Upper lobe of left lung (tissue), 6 donors: ENCODE results near the gene GPD1L. TPM values are rescaled to one million over a fixed set of nuclear protein-coding genes. Genes with fewer than 3 reads are reported as not detected.

ENCODE experiments used
- ATAC-seq, 2 donors: fragments of 200-7000 bp; cut with Tn5 transposase; one replicate each; pipeline ENCODE4 v1.9.1; 2022; ENCODE audit warnings: mild to moderate bottlenecking in 2 of 2, moderate library complexity in 2 of 2; ENCODE audit not compliant: low FRiP score in 2 of 2
- DNase-seq, 2 donors: peaks; one replicate each; pipeline ENCODE4 v3.0.0-alpha.2; 2019 to 2020
- H3K27ac ChIP-seq, 4 donors: fragments of 200-600 bp; sonication (generic); one replicate each; pipeline ENCODE4 v1.5.1; 2016 to 2019
- H3K27me3 ChIP-seq, 4 donors: fragments of 200-600 bp; sonication (generic); one replicate each; pipeline ENCODE4 v1.5.1; 2017 to 2019
- H3K36me3 ChIP-seq, 4 donors: fragments of 200-600 bp; sonication (generic); one replicate each; pipeline ENCODE4 v1.5.1; 2016 to 2019
- H3K4me1 ChIP-seq, 4 donors: fragments of 200-600 bp; sonication (generic); one replicate each; pipeline ENCODE4 v1.5.1; 2018 to 2019
- H3K4me3 ChIP-seq, 4 donors: fragments of 200-600 bp; sonication (generic); one replicate each; pipeline ENCODE4 v1.5.1; 2017 to 2019; ENCODE audit warnings: mild to moderate bottlenecking in 2 of 4, moderate library complexity in 1 of 4
- H3K9me3 ChIP-seq, 4 donors: fragments of 200-600 bp; sonication (generic); one replicate each; pipeline ENCODE4 v1.5.1; 2018 to 2019
- EP300 ChIP-seq, 4 donors: sonication (generic); formaldehyde crosslinking; IDR thresholded peaks; one replicate each; pipeline ENCODE4 v1.5.1; 2017; ENCODE audit warnings: antibody characterized with exemption in 4 of 4, control low read depth in 2 of 4
- POLR2A ChIP-seq, 4 donors: fragments of 450-650 bp; IDR thresholded peaks; one replicate each; pipeline ENCODE4 v1.5.1; 2016 to 2017; ENCODE audit warnings: antibody characterized with exemption in 4 of 4, mild to moderate bottlenecking in 2 of 4
- POLR2AphosphoS5 ChIP-seq, 2 donors: sonication (generic); formaldehyde crosslinking; IDR thresholded peaks; one replicate each; pipeline ENCODE4 v1.5.1; 2017; ENCODE audit warnings: antibody characterized with exemption in 2 of 2
- WGBS, 2 donors: methylation state at CpG; one replicate each; pipeline ENCODE4 v1.1.5; 2017 to 2018; 5-methylcytosine and 5-hydroxymethylcytosine counted together
- total RNA-seq, 6 donors: library from RNA; depleted of rRNA in 4 of 6; stranded (reverse); fragments of >200 nt in 4 of 6; gene quantifications; one replicate each; pipeline versions ENCODE4 v1.1.0 to v1.2.1, GENCODE V29; 2016 to 2021
- TF ChIP-seq, protein P1 (sequence below), 6 experiments: fragments of 450-650 bp in 4 of 6; fragments of 200-600 bp in 2 of 6; sonication (generic) in 2 of 6; IDR thresholded peaks; one replicate each; pipeline ENCODE4 v1.5.1; 2016 to 2019; ENCODE audit warnings: antibody characterized with exemption in 6 of 6
- donor health status: DM: no; HTN: no; CAD: no; lungs with moderate emphysema.
- donor health status: DM: no; HTN: yes; CAD: no; lungs with severe emphysema.

GPD1L gene
- total RNA-seq, 6 donors from 2014 or later: 50.8 to 221 (median 115) TPM

- WGBS, 2 donors: 93 to 98% methylated on average over 3 of the region's 3 CpGs
- Histone ChIP-seq H3K27ac (peak overlapping the region in 1 of 4 donors; percentile 68), H3K4me1 (peaks cover 0 to 8% (median 3%) of the 10 kb centered on the region in 4 donors), H3K27me3 (no peaks in the 10 kb centered on the region), H3K36me3 (no peaks in the 10 kb centered on the region), H3K9me3 (no peaks in the 10 kb centered on the region), H3K4me3 (no peak overlapping the region)
- no peak for ATAC-seq
- DNase-seq: no peak
- TF ChIP-seq EP300 (IDR thresholded peaks at IDR 0.05) (no peak), POLR2A (IDR thresholded peaks at IDR 0.05) (no peak), POLR2AphosphoS5 (IDR thresholded peaks at IDR 0.05) (no peak)
- TF ChIP-seq, protein P1, sequence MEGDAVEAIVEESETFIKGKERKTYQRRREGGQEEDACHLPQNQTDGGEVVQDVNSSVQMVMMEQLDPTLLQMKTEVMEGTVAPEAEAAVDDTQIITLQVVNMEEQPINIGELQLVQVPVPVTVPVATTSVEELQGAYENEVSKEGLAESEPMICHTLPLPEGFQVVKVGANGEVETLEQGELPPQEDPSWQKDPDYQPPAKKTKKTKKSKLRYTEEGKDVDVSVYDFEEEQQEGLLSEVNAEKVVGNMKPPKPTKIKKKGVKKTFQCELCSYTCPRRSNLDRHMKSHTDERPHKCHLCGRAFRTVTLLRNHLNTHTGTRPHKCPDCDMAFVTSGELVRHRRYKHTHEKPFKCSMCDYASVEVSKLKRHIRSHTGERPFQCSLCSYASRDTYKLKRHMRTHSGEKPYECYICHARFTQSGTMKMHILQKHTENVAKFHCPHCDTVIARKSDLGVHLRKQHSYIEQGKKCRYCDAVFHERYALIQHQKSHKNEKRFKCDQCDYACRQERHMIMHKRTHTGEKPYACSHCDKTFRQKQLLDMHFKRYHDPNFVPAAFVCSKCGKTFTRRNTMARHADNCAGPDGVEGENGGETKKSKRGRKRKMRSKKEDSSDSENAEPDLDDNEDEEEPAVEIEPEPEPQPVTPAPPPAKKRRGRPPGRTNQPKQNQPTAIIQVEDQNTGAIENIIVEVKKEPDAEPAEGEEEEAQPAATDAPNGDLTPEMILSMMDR (IDR thresholded peaks at IDR 0.05): no peak
These were observed 29.9 kb upstream of the GPD1L start for GRCh38 chr3:32076566-32076965.

DNA sequence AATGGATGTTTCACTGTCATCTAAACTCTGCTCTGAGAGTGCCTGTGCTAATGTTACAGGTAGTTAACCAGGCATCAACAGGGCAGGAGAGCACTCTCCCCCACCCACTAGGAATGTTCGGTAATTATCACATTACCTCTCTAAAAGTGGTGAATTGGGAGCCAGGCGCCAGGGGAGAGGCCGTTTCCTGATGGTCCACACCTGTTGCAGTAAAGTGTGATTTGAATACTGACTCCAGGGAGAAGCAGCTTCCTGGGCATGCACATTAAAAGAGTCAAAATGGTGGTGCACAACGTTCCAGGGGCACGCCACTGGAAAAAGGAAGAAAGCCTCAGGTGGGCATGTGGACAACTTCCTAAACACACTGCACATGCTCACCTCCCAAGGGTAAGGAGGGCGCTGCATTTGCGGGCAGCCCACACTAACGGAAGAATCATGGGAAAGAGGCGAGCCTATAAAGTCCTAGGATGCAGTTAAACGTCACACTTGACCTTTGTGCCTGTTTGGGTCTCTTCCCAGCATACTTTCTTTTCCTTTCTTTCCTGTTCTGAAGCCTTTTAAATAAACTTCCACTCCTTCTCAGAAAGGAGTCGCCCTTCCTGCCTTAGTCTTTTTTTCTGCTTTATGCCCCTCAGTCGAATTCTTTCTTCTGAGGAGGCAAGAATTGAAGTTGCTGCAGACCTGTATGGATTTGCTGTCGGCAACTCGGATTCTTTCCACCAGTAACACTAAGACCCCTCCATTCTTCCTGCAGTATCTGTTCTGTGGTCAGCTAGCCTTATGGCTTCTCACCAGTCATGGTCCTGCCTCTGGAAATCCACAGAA, 28.9 kb upstream of the GPD1L start:
- 62% methylated on average over 14 of the region's 14 CpGs for WGBS, 2 donors

DNA sequence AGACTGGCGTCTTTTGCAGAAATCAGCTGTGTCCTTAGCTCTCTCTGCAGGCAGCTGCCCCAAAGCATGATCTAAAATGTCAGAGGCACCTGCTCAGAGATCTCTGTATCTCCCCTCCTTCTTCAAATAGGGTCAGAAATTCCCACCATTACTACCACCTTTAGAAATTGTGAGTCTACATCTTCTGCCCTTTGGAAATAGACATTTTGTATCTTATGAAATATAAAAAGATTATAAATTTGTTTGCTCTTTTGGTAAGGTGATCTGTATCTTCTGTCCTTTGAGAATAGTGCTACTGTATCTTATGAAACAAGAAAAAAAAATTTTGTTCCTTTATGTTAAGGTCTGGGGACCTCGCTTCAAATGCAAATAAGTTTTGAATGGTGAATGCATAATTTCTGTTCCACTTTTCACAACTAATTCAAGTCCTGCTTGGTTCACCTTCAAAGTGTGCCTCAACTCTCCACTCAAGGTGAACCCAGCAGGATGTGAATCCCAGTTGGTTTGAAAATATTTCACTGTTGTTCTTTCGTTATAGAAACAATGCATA, 28.3 kb upstream of the GPD1L start:
- no peak for TF ChIP-seq EP300 (IDR thresholded peaks at IDR 0.05)
- TF ChIP-seq, protein P1 (IDR thresholded peaks at IDR 0.05): no peak
- TF ChIP-seq POLR2A (IDR thresholded peaks at IDR 0.05): no peak
- TF ChIP-seq POLR2AphosphoS5 (IDR thresholded peaks at IDR 0.05): no peak
- no peaks in the 10 kb centered on the region for H3K27me3 ChIP-seq
- H3K4me3 ChIP-seq: peak overlapping the region in 2 of 4 donors; percentile 6 to 18
- WGBS, 2 donors: 80 to 85% methylated on average over 3 of the region's 3 CpGs
- DNase-seq (no peak), ATAC-seq (no peak)
- H3K4me1 ChIP-seq: peaks cover 0 to 14% (median 8%) of the 10 kb centered on the region in 4 donors
- H3K27ac ChIP-seq: peak overlapping the region in 2 of 4 donors; percentile 10 to 62
- no peaks in the 10 kb centered on the region for H3K9me3 ChIP-seq
- H3K36me3 ChIP-seq: no peaks in the 10 kb centered on the region

More for the DNA sequence above, 28.9 kb upstream of the GPD1L start:
- TF ChIP-seq, protein P1 (IDR thresholded peaks at IDR 0.05): peak in 1 of 6 experiments; percentile 5
- TF ChIP-seq EP300 (IDR thresholded peaks at IDR 0.05): peak in 2 of 4 donors; percentile 48 to 64
- peak; percentile 29 to 33 for TF ChIP-seq POLR2AphosphoS5 (IDR thresholded peaks at IDR 0.05)
- no peak for TF ChIP-seq POLR2A (IDR thresholded peaks at IDR 0.05)
- ATAC-seq (no peak), DNase-seq (no peak)
- Histone ChIP-seq H3K27ac (peak overlapping the region in 3 of 4 donors; percentile 8 to 68 (median 10)), H3K9me3 (no peaks in the 10 kb centered on the region), H3K4me3 (peak overlapping the region in 2 of 4 donors; percentile 6 to 18), H3K36me3 (no peaks in the 10 kb centered on the region), H3K27me3 (no peaks in the 10 kb centered on the region), H3K4me1 (peaks cover 0 to 11% (median 5%) of the 10 kb centered on the region in 4 donors)

DNA sequence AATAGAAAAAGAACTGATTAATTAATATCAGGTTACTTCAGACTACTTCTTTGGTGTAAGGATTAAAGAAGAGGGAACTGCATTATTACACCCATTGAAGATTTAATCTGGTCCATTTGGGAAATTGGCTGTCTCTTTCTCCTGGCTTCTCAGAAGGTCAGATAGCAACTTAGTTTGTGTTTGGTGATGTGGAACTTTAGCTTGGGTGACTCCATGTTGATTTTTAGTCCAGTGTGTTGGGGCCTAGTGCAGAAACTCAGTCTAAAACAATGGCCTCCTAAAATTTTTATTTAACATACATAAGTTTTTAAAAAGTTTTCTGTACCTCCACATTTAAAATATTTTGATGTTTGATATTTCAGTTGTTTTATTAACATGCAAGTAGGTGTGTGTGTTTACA, 27.6 kb upstream of the GPD1L start:
- Histone ChIP-seq H3K9me3 (no peaks in the 10 kb centered on the region), H3K27ac (peak overlapping the region in 2 of 4 donors; percentile 44 to 62), H3K27me3 (no peaks in the 10 kb centered on the region), H3K4me1 (peaks cover 0 to 14% (median 8%) of the 10 kb centered on the region in 4 donors), H3K4me3 (no peak overlapping the region), H3K36me3 (no peaks in the 10 kb centered on the region)
- ATAC-seq: no peak
- TF ChIP-seq POLR2A (IDR thresholded peaks at IDR 0.05): no peak
- no peak for TF ChIP-seq EP300 (IDR thresholded peaks at IDR 0.05)
- TF ChIP-seq, protein P1 (IDR thresholded peaks at IDR 0.05): no peak
- TF ChIP-seq POLR2AphosphoS5 (IDR thresholded peaks at IDR 0.05): no peak
- no peak for DNase-seq
